ENCODE data around the gene CNPY4.

The CNPY4 gene

DNA sequence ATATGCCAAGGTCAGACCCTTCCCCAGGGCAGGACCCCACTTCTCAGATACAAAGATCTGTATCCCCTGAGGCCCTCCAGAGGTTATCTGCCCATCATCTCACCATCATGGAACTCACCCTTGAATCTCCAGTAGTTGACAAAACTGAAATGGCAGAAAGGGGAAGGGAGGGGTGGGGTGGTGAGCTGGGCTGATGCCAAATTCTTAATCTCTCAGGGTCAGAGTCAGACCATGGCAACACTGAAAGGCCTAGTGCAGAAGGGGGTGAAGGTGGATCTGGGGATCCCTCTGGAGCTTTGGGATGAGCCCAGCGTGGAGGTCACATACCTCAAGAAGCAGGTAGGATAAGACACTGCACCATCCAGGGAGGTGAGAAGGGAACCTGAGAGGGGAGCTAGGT, 3.1 kb downstream of the CNPY4 start:
- TF ChIP-seq, protein P1, sequence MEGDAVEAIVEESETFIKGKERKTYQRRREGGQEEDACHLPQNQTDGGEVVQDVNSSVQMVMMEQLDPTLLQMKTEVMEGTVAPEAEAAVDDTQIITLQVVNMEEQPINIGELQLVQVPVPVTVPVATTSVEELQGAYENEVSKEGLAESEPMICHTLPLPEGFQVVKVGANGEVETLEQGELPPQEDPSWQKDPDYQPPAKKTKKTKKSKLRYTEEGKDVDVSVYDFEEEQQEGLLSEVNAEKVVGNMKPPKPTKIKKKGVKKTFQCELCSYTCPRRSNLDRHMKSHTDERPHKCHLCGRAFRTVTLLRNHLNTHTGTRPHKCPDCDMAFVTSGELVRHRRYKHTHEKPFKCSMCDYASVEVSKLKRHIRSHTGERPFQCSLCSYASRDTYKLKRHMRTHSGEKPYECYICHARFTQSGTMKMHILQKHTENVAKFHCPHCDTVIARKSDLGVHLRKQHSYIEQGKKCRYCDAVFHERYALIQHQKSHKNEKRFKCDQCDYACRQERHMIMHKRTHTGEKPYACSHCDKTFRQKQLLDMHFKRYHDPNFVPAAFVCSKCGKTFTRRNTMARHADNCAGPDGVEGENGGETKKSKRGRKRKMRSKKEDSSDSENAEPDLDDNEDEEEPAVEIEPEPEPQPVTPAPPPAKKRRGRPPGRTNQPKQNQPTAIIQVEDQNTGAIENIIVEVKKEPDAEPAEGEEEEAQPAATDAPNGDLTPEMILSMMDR (IDR thresholded peaks at IDR 0.05; ENCODE audit: insufficient read depth, low read length, poor library complexity, severe bottlenecking): no peak
- H3K4me3 ChIP-seq (replicated peaks; ENCODE audit: low read depth, low read length): no peak overlapping the region
- DNase-seq (ENCODE audit: extremely low read depth, insufficient read length): no peak
- H3K36me3 ChIP-seq (ENCODE audit: control insufficient read depth, insufficient read depth, low read length): no peaks in the 10 kb centered on the region; the same call in 1 of the 2 replicates
- no peaks in the 10 kb centered on the region for H3K27me3 ChIP-seq (replicated peaks; ENCODE audit: control insufficient read depth, insufficient read depth, low read length)

DNA sequence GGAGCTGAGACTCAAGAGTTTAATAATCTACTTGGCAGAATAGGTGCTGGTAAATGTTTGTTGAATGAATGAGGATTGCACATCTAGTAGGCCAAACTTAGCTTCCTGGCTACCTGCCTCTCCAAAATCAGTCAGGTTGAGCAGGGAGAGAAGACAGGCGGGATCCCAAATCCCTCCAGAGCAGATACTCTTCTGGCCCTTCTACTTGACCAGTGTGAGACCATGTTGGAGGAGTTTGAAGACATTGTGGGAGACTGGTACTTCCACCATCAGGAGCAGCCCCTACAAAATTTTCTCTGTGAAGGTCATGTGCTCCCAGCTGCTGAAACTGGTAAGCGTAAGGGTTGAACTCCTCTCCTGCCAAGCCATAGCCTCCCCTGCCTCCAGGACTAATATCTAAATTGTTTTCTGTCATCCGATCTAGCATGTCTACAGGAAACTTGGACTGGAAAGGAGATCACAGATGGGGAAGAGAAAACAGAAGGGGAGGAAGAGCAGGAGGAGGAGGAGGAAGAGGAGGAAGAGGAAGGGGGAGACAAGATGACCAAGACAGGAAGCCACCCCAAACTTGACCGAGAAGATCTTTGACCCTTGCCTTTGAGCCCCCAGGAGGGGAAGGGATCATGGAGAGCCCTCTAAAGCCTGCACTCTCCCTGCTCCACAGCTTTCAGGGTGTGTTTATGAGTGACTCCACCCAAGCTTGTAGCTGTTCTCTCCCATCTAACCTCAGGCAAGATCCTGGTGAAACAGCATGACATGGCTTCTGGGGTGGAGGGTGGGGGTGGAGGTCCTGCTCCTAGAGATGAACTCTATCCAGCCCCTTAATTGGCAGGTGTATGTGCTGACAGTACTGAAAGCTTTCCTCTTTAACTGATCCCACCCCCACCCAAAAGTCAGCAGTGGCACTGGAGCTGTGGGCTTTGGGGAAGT, 5.1 kb downstream of the CNPY4 start:
- DNase-seq (ENCODE audit: extremely low read depth, insufficient read length): no peak
- Histone ChIP-seq H3K27me3 (replicated peaks; ENCODE audit: control insufficient read depth, insufficient read depth, low read length) (no peaks in the 10 kb centered on the region), H3K4me3 (replicated peaks; ENCODE audit: low read depth, low read length) (no peak overlapping the region), H3K36me3 (ENCODE audit: control insufficient read depth, insufficient read depth, low read length) (no peaks in the 10 kb centered on the region; the same call in 1 of the 2 replicates)
- TF ChIP-seq, protein P1 (IDR thresholded peaks at IDR 0.05; ENCODE audit: insufficient read depth, low read length, poor library complexity, severe bottlenecking): no peak

DNA sequence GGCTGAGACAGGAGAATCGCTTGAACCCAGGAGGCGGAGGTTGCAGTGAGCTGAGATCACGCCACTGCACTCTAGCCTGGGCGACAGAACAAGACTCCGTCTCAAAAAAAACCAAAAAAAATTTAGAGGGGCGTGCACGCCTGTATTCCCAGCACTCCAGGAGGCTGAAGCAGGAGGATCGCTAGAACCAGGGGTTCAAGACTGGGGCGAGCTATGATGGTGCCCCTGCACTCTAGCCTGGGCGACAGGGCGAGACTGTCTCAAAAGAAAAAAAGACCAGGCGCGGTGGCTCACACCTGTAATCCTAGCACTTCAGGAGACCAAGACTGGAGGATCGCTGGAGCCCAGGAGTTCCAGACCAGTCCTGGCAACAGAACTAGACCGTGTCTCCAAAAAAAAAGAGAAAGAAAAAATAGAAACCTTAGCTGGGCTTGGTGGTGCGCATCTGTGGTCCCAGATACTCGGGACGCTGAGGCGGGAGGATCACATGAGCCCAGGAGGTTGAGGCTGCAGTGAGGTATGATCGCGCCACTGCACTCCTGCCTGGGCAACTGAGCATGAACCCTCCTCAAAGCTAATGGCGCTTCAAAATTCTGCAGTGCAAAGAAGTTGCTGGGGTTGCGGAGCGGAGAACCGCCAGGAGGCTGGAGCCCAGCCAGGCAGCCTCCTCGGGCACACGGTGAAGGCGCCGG, 7.0 kb downstream of the CNPY4 start:
- H3K36me3 ChIP-seq (ENCODE audit: control insufficient read depth, insufficient read depth, low read length): no peaks in the 10 kb centered on the region; the same call in 1 of the 2 replicates
- TF ChIP-seq, protein P1 (IDR thresholded peaks at IDR 0.05; ENCODE audit: insufficient read depth, low read length, poor library complexity, severe bottlenecking): peak; percentile 2
- no peak for DNase-seq (ENCODE audit: extremely low read depth, insufficient read length)

DNA sequence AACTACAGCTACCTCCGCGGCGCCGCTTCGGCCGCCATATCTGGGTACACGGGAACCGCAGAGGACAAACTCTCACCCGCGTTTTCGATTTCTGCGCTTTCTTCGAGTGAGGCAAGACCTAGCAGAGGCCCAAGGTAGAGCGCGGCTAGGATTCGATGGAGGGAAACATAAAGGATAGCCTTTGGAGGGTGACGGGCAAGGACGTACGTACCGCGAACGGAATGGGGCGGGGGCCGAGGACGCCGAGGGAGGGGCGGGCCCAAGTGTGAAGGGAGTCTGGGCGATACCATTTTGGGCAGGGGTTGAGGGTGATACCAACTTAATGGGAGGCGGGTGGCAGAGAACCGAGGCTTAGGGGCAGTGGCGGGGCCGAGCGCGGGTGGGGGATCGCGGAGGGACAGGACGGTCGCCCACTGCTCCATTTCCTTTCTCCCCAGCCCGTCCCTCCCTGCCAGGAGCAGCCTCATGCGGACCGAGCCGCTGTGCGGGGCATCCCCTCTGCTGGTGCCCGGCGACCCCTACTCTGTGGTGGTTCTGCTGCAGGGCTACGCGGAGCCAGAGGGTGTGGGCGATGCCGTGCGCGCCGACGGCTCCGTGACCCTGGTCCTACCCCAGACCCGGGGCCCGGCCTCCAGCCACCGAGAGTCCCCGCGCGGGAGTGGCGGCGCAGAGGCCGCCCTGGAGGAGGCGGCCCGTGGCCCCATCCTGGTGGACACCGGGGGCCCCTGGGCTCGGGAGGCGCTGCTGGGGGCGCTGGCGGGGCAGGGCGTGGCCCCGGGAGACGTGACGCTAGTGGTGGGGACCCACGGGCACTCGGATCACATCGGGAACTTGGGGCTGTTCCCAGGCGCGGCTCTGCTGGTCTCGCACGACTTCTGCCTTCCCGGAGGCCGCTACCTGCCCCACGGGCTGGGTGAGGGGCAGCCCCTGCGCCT, 7.8 kb downstream of the CNPY4 start, which contains the start of gene MBLAC1:
Gene MBLAC1, plus strand, starts transcription at position 37 of the 935 bp plus-strand sequence. Its CDS starts 429 bp downstream, at position 466.
- no peaks in the 10 kb centered on the region; the same call in 1 of the 2 replicates for H3K36me3 ChIP-seq (ENCODE audit: control insufficient read depth, insufficient read depth, low read length)
- DNase-seq (ENCODE audit: extremely low read depth, insufficient read length): peak; percentile 90
- H3K27me3 ChIP-seq (replicated peaks; ENCODE audit: control insufficient read depth, insufficient read depth, low read length): no peaks in the 10 kb centered on the region
- TF ChIP-seq, protein P1 (IDR thresholded peaks at IDR 0.05; ENCODE audit: insufficient read depth, low read length, poor library complexity, severe bottlenecking): no peak
- peak within 1 kb of the TSS; percentile 87 for H3K4me3 ChIP-seq (replicated peaks; ENCODE audit: low read depth, low read length)

More for the DNA sequence above, 7.0 kb downstream of the CNPY4 start:
- Histone ChIP-seq H3K27me3 (replicated peaks; ENCODE audit: control insufficient read depth, insufficient read depth, low read length) (no peaks in the 10 kb centered on the region), H3K4me3 (replicated peaks; ENCODE audit: low read depth, low read length) (peak overlapping the region; percentile 87)
